ENCODE results near the gene APBB2. TPM values are rescaled to one million over a fixed set of nuclear protein-coding genes. Genes with fewer than 3 reads are reported as not detected.

APBB2 gene
- total and polyA plus RNA-seq, 2 experiments from 2014 or later: 35.8 to 74.8 TPM

- no peaks in the 10 kb centered on the region for H3K27me3 ChIP-seq (ENCODE audit: insufficient read depth)
- H2AFZ ChIP-seq: no peak overlapping the region
- H3K4me1 ChIP-seq (ENCODE audit: insufficient read depth): peaks cover 10% of the 10 kb centered on the region; the same call in 1 of the 2 replicates
- Mint-ChIP-seq H3K9me3 (no peaks in the 10 kb centered on the region), H3K4me3 (no peak overlapping the region), H3K4me1 (peaks cover 16% of the 10 kb centered on the region), H3K36me3 (ENCODE audit: low read depth) (no peaks in the 10 kb centered on the region), H3K27ac (no peak overlapping the region), H3K27me3 (ENCODE audit: insufficient read depth, low read depth, poor library complexity) (peaks cover 7% of the 10 kb centered on the region)
- H3K79me2 ChIP-seq (replicated peaks; ENCODE audit: insufficient read depth): no peaks in the 10 kb centered on the region
- H3K9me2 ChIP-seq (ENCODE audit: insufficient read depth): no peaks in the 10 kb centered on the region
- ATAC-seq: no peak
- no peak for TF ChIP-seq POLR2AphosphoS5 (IDR thresholded peaks at IDR 0.05; ENCODE audit: low read depth)
- TF ChIP-seq JUNB (IDR thresholded peaks at IDR 0.05; ENCODE audit: unreplicated experiment): no peak
- TF ChIP-seq EZH2 (IDR thresholded peaks at IDR 0.05; ENCODE audit: low read depth, unreplicated experiment): no peak
- no peak for TF ChIP-seq REST (IDR thresholded peaks at IDR 0.05; ENCODE audit: unreplicated experiment)
- TF ChIP-seq NANOG (IDR thresholded peaks at IDR 0.05; ENCODE audit: borderline replicate concordance): no peak
- no peak for TF ChIP-seq ZNF331 (CRISPR knock-in tag; IDR thresholded peaks at IDR 0.05; ENCODE audit: low read depth)
- no peak for TF ChIP-seq CTCF (conservative IDR thresholded peaks at IDR 0.05; ENCODE audit: low read depth in 2 of 2)
- no peak for TF ChIP-seq ETS1 (IDR thresholded peaks at IDR 0.05)
- TF ChIP-seq ZNF462 (CRISPR knock-in tag; IDR thresholded peaks at IDR 0.05): no peak
- TF ChIP-seq CREB1 (CRISPR knock-in tag; IDR thresholded peaks at IDR 0.05; ENCODE audit: low read depth): no peak
- TF ChIP-seq EZH2phosphoT487 (IDR thresholded peaks at IDR 0.05; ENCODE audit: unreplicated experiment): no peak
- no peak for TF ChIP-seq STAT1 (IDR thresholded peaks at IDR 0.05; ENCODE audit: unreplicated experiment)
- TF ChIP-seq ZNF114 (CRISPR knock-in tag; IDR thresholded peaks at IDR 0.05): no peak
- H3F3A ChIP-seq (replicated peaks; ENCODE audit: low read depth): no peaks in the 10 kb centered on the region
- H3K4me2 ChIP-seq: no peak overlapping the region
- H3K27ac ChIP-seq (ENCODE audit: low read depth): no peak overlapping the region
- DNase-seq (ENCODE audit: low spot score): no peak
- H3K36me3 ChIP-seq (ENCODE audit: insufficient read depth): no peaks in the 10 kb centered on the region; the same call in 1 of the 2 replicates
- peaks cover 5% of the 10 kb centered on the region; the same call in 1 of the 2 replicates for H4K20me1 ChIP-seq (replicated peaks; ENCODE audit: insufficient read depth)
- H3K4me3 ChIP-seq: no peak overlapping the region
Measured at GRCh38 chr4:40871695-40872250, 342.6 kb downstream of the APBB2 start.
